HL-60/S4 (cell line): Measurements from ENCODE around the gene ILKAP.

ENCODE experiments used
- in situ Hi-C: fragments of 300-500 bp; cut with MboI; formaldehyde crosslinking; loops from 2 replicates; pipeline ENCODE4 v1.14.3; 2022; ENCODE audit warnings: low sequenced_read_pairs

ILKAP gene

GRCh38 chr2:238125127-238125885 is 78.2 kb downstream of the ILKAP start:
- in situ Hi-C loops, result no loop called here

- in situ Hi-C loops, result loop anchor here (25.0 kb wide), 1 partner anchor 262 kb away; the partner anchor contains the start of gene RAMP1
Measured at GRCh38 chr2:238124488-238125126, 78.9 kb downstream of the ILKAP start.

- in situ Hi-C loops, result loop anchor here (25.0 kb wide), 1 partner anchor 262 kb away; the partner anchor contains the start of gene RAMP1
Measured at GRCh38 chr2:238123991-238124470, 79.5 kb downstream of the ILKAP start.

- in situ Hi-C loops, result loop anchor here (25.0 kb wide), 1 partner anchor 261 kb away; the partner anchor contains the start of gene RAMP1
Measured at GRCh38 chr2:238123218-238123971, 80.1 kb downstream of the ILKAP start.

GRCh38 chr2:238122287-238123217 is 80.9 kb downstream of the ILKAP start:
- in situ Hi-C loops, result loop anchor here (25.0 kb wide), 1 partner anchor 260 kb away; the partner anchor contains the start of gene RAMP1

GRCh38 chr2:238121511-238122286 is 81.8 kb downstream of the ILKAP start:
- in situ Hi-C loops, result loop anchor here (25.0 kb wide), 1 partner anchor 259 kb away; the partner anchor contains the start of gene RAMP1

GRCh38 chr2:238120463-238121298 is 82.8 kb downstream of the ILKAP start:
- in situ Hi-C loops, result loop anchor here (25.0 kb wide), 1 partner anchor 258 kb away; the partner anchor contains the start of gene RAMP1
